ENCODE data around the gene SMARCA2. TPM values are rescaled to one million over a fixed set of nuclear protein-coding genes. Genes with fewer than 3 reads are reported as not detected.

Gene SMARCA2
- total RNA-seq: 26.2 and 32.4 TPM in 2 replicates

DNA sequence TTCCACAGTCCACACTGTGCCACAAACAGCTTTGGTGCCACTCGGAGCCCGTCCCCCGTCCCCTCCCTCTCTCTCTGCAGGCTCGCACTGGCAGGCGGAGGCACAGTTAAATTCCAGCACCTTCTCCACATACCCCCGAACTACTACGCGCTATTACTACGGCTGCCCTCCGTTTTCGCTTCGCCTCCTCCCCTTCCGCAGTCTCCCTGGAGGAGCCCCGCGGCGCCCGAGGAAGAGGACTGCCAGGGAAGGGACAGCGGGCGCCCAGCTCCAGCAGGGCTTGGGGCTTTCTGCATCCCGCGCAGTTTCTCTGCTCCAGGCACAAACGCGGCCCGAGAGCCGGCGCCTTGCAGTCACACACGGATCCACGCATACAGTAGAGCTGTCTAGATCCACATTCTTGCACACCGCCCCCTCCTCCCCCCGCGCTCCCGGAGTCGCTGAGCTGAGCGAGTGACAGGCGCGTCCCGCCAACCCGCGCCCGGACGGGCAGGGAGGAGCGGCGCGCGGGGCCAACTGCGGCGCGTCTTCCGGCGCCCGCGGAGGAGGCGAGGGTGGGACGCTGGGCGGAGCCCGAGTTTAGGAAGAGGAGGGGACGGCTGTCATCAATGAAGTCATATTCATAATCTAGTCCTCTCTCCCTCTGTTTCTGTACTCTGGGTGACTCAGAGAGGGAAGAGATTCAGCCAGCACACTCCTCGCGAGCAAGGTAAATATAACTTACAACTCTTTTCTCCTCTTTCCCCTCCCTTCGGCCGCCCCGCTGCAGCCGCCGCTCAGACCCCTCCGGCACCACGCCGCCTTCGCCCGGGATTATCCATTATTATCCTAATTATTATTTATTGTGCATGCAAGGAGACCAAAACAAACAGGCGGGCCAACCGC is at the start of gene SMARCA2:
SMARCA2 (plus strand) TSS at position 652 of the 885 bp plus-strand sequence. CDS start 13,676 bp downstream, outside the sequence.

Measured in myometrial cell (primary cell).